Nephron progenitor cell (in vitro differentiated cells): ENCODE measurements around the gene CSAG3.

Source experiments
- DNase-seq: peaks from one replicate; pipeline ENCODE4 v3.0.0; 2021
- H3K27ac Mint-ChIP-seq: 2 replicates; pipeline ENCODE4 v1.8.0; 2021; ENCODE audit warnings: mild to moderate bottlenecking, moderate library complexity, mixed read lengths
- H3K27me3 Mint-ChIP-seq: 2 replicates; pipeline ENCODE4 v1.8.0; 2021; ENCODE audit warnings: mild to moderate bottlenecking, low read depth, mixed read lengths; ENCODE audit not compliant: poor library complexity
- H3K36me3 Mint-ChIP-seq: 2 replicates; pipeline ENCODE4 v1.8.0; 2021; ENCODE audit warnings: low read depth, mixed read lengths
- H3K4me1 Mint-ChIP-seq: 2 replicates; pipeline ENCODE4 v1.8.0; 2021; ENCODE audit warnings: mixed read lengths
- H3K4me3 Mint-ChIP-seq: 2 replicates; pipeline ENCODE4 v1.8.0; 2021; ENCODE audit warnings: mild to moderate bottlenecking, moderate library complexity, mixed read lengths
- H3K9me3 Mint-ChIP-seq: 2 replicates; pipeline ENCODE4 v1.8.0; 2021; ENCODE audit warnings: mild to moderate bottlenecking, moderate library complexity, mixed read lengths
- TF ChIP-seq, protein P1 (sequence below): fragments of 200-600 bp; sonication (generic); IDR thresholded peaks from 2 replicates; pipeline ENCODE4 v1.5.0; 2021; ENCODE audit warnings: antibody characterized with exemption

Gene CSAG3

DNA sequence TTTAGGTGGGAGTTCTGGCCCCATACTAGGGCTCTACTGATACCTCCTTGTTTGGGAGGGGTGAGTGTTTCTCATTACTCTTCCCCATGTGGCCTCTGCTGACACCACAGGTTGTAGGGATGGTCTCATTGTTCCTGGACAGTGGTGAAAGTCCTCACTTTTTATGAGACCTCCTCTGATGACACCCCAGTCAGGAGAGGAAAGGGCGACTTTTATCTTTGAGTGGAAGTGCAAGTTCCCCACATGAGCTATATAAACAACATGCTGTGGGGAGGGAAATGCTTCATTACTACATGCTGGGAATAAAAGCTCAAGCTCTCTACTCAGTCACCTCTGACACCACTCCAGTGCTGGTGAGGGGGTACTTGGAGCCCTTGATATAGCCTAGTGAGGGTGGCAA lies 39.9 kb downstream of the CSAG3 start:
- TF ChIP-seq, protein P1, sequence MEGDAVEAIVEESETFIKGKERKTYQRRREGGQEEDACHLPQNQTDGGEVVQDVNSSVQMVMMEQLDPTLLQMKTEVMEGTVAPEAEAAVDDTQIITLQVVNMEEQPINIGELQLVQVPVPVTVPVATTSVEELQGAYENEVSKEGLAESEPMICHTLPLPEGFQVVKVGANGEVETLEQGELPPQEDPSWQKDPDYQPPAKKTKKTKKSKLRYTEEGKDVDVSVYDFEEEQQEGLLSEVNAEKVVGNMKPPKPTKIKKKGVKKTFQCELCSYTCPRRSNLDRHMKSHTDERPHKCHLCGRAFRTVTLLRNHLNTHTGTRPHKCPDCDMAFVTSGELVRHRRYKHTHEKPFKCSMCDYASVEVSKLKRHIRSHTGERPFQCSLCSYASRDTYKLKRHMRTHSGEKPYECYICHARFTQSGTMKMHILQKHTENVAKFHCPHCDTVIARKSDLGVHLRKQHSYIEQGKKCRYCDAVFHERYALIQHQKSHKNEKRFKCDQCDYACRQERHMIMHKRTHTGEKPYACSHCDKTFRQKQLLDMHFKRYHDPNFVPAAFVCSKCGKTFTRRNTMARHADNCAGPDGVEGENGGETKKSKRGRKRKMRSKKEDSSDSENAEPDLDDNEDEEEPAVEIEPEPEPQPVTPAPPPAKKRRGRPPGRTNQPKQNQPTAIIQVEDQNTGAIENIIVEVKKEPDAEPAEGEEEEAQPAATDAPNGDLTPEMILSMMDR = no peak
- H3K4me1 Mint-ChIP-seq = no peaks in the 10 kb centered on the region
- H3K27ac Mint-ChIP-seq = no peak overlapping the region
- H3K4me3 Mint-ChIP-seq = no peak overlapping the region
- peaks cover 38% of the 10 kb centered on the region for H3K9me3 Mint-ChIP-seq
- peaks cover 7% of the 10 kb centered on the region for H3K27me3 Mint-ChIP-seq
- no peak for DNase-seq
- no peaks in the 10 kb centered on the region for H3K36me3 Mint-ChIP-seq

DNA sequence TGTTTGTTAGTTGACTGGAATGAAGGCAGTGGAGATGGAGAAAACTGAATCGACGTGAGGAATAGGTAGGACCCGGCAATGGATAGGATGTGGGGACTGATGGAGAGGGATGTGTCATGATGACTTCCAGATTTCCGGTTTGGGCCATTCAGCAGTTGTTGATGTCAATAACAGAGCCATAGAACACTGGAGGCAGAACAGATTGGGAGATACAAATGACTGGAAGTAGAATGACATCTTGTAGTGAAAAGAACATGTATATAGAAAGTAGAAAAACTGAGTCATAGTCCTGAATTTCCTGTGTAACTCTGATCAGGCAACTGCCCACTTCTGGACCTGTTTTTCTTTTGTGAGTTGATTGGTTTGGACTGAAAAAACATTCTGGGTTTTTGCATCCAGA lies 47.0 kb downstream of the CSAG3 start:
- H3K4me3 Mint-ChIP-seq = no peak overlapping the region
- no peak for DNase-seq
- peaks cover 13% of the 10 kb centered on the region for H3K27me3 Mint-ChIP-seq
- no peak overlapping the region for H3K27ac Mint-ChIP-seq
- H3K9me3 Mint-ChIP-seq = peaks cover 52% of the 10 kb centered on the region
- TF ChIP-seq, protein P1 = no peak
- H3K36me3 Mint-ChIP-seq = no peaks in the 10 kb centered on the region
- no peaks in the 10 kb centered on the region for H3K4me1 Mint-ChIP-seq
